GM23248 (cell line): ENCODE data around the gene NID2. TPM values are rescaled to one million over a fixed set of nuclear protein-coding genes. Genes with fewer than 3 reads are reported as not detected.

Source experiments
- DNase-seq: peaks from one replicate; pipeline ENCODE4 v3.0.0-alpha.2; 2015
- H2AFZ ChIP-seq: fragments of 200-600 bp; sonication (generic); 2 replicates; pipeline ENCODE4 v1.6.1; 2016; ENCODE audit warnings: antibody characterized with exemption
- H3F3A ChIP-seq: fragments of 200-600 bp; sonication (generic); 2 replicates; pipeline ENCODE4 v1.6.1; 2016; ENCODE audit warnings: mild to moderate bottlenecking, antibody characterized with exemption, mixed run types; ENCODE audit not compliant: insufficient read depth
- H3K27ac ChIP-seq: fragments of 200-600 bp; sonication (generic); 2 replicates; pipeline ENCODE4 v1.5.1; 2016; ENCODE audit warnings: mild to moderate bottlenecking
- H3K27me3 ChIP-seq: fragments of 200-600 bp; sonication (generic); replicated peaks from 2 replicates; pipeline ENCODE4 v1.6.1; 2016; ENCODE audit warnings: mild to moderate bottlenecking; ENCODE audit not compliant: insufficient read depth
- H3K36me3 ChIP-seq: fragments of 200-600 bp; sonication (generic); 2 replicates; pipeline ENCODE4 v1.6.1; 2016; ENCODE audit warnings: low read depth, mild to moderate bottlenecking
- H3K4me1 ChIP-seq: fragments of 200-600 bp; sonication (generic); 2 replicates; pipeline ENCODE4 v1.6.1; 2016; ENCODE audit warnings: mild to moderate bottlenecking; ENCODE audit not compliant: insufficient read depth
- H3K4me2 ChIP-seq: fragments of 200-600 bp; sonication (generic); one replicate; pipeline ENCODE4 v1.6.1; 2016; ENCODE audit warnings: mild to moderate bottlenecking; ENCODE audit not compliant: unreplicated experiment
- H3K4me3 ChIP-seq: fragments of 200-600 bp; sonication (generic); 2 replicates; pipeline ENCODE4 v1.5.1; 2016; ENCODE audit warnings: mild to moderate bottlenecking
- H3K79me2 ChIP-seq: fragments of 200-600 bp; sonication (generic); 2 replicates; pipeline ENCODE4 v1.6.1; 2016; ENCODE audit warnings: mild to moderate bottlenecking; ENCODE audit not compliant: insufficient read depth
- H3K9ac ChIP-seq: fragments of 200-600 bp; sonication (generic); 2 replicates; pipeline ENCODE4 v1.6.1; 2016; ENCODE audit warnings: mild to moderate bottlenecking
- H3K9me2 ChIP-seq: fragments of 200-600 bp; sonication (generic); 2 replicates; pipeline ENCODE4 v1.6.1; 2016; ENCODE audit warnings: mixed run types, mild to moderate bottlenecking, moderate library complexity; ENCODE audit not compliant: insufficient read depth
- H3K9me3 ChIP-seq: fragments of 200-600 bp; sonication (generic); one replicate; pipeline ENCODE4 v1.6.1; 2017; ENCODE audit warnings: low read depth
- H4K20me1 ChIP-seq: fragments of 200-600 bp; sonication (generic); 2 replicates; pipeline ENCODE4 v1.6.0; 2016; ENCODE audit not compliant: insufficient read depth
- EZH2 ChIP-seq: fragments of 200-600 bp; sonication (generic); IDR thresholded peaks from 2 replicates; pipeline ENCODE4 v1.6.1; 2018; ENCODE audit warnings: antibody characterized with exemption, mild to moderate bottlenecking; ENCODE audit not compliant: insufficient read depth, poor library complexity, severe bottlenecking
- EZH2phosphoT487 ChIP-seq: fragments of 200-600 bp; sonication (generic); IDR thresholded peaks from 2 replicates; pipeline ENCODE4 v1.6.1; 2018; ENCODE audit warnings: antibody characterized with exemption, moderate library complexity, mild to moderate bottlenecking, low read depth; ENCODE audit not compliant: insufficient read depth
- WGBS, 2 experiments: methylation state at CpG; one replicate each; pipeline ENCODE4 v1.1.6; 2015 to 2017; ENCODE audit warnings: low lambda C conversion rate in 2 of 2, low coverage in 1 of 2; ENCODE audit errors: missing lambda C conversion rate in 2 of 2; 5-methylcytosine and 5-hydroxymethylcytosine counted together
- in situ Hi-C: fragments of 300-500 bp; cut with MboI; formaldehyde crosslinking; loops from 2 replicates; pipeline ENCODE4 v1.15.0; 2020
- polyA plus RNA-seq: library from polyadenylated mRNA; unstranded; fragments of >200 nt; fragmentation: Nextera tagmentation; extraction: Ambion mirVana; gene quantifications from 2 replicates; pipeline ENCODE4 v1.2.1, GENCODE V29; 2016
- total RNA-seq: library from RNA; depleted of rRNA; stranded (reverse); fragments of >200 nt; shearing (Covaris generic); gene quantifications from 2 replicates; pipeline ENCODE4 v1.2.3, GENCODE V29; 2014

Gene NID2
- total and polyA plus RNA-seq, 2 experiments from 2014 or later: 39.8 to 59.8 TPM

GRCh38 chr14:52049271-52049670 is 19.6 kb downstream of the NID2 start:
- Histone ChIP-seq H3K9me3 (no peaks in the 10 kb centered on the region), H3K9me2 (no peaks in the 10 kb centered on the region), H3F3A (peaks cover 36% of the 10 kb centered on the region), H3K36me3 (no peaks in the 10 kb centered on the region), H4K20me1 (no peaks in the 10 kb centered on the region), H3K4me2 (no peak overlapping the region), H2AFZ (no peak overlapping the region), H3K27me3 (no peaks in the 10 kb centered on the region), H3K79me2 (peaks cover 64% of the 10 kb centered on the region), H3K4me1 (peaks cover 66% of the 10 kb centered on the region), H3K27ac (0 out of 2 replicates have a peak overlapping the region, but pooled peaks have one; percentile 40), H3K4me3 (no peak overlapping the region), H3K9ac (peak overlapping the region; percentile 47)
- in situ Hi-C loops: no loop called here
- 96 to 98% methylated on average over 5 of the region's 5 CpGs for WGBS, 2 experiments
- TF ChIP-seq EZH2phosphoT487 (no peak), EZH2 (no peak)
- DNase-seq: no peak

GRCh38 chr14:52048641-52049204 is 20.1 kb downstream of the NID2 start:
- H3K79me2 ChIP-seq: peaks cover 67% of the 10 kb centered on the region

GRCh38 chr14:52048116-52048515 is 20.7 kb downstream of the NID2 start:
- H4K20me1 ChIP-seq: no peaks in the 10 kb centered on the region
- in situ Hi-C loops: no loop called here
- H3K27me3 ChIP-seq: no peaks in the 10 kb centered on the region
- H3K9ac ChIP-seq: no peak overlapping the region
- TF ChIP-seq EZH2phosphoT487 (no peak), EZH2 (no peak)
- peaks cover 33% of the 10 kb centered on the region for H3F3A ChIP-seq
- H3K27ac ChIP-seq: no peak overlapping the region
- H3K79me2 ChIP-seq: peaks cover 73% of the 10 kb centered on the region
- H3K36me3 ChIP-seq: no peaks in the 10 kb centered on the region
- H3K4me2 ChIP-seq: no peak overlapping the region
- H2AFZ ChIP-seq: no peak overlapping the region
- peaks cover 57% of the 10 kb centered on the region for H3K4me1 ChIP-seq
- H3K9me2 ChIP-seq: no peaks in the 10 kb centered on the region
- 97 to 98% methylated on average over 10 of the region's 10 CpGs for WGBS, 2 experiments
- no peak overlapping the region for H3K4me3 ChIP-seq
- no peak for DNase-seq
- no peaks in the 10 kb centered on the region for H3K9me3 ChIP-seq

More at GRCh38 chr14:52048641-52049204, 20.1 kb downstream of the NID2 start:
- H3K4me1 ChIP-seq: peaks cover 63% of the 10 kb centered on the region
- H3K27me3 ChIP-seq: no peaks in the 10 kb centered on the region
- no peaks in the 10 kb centered on the region for H4K20me1 ChIP-seq
- in situ Hi-C loops: no loop called here
- no peaks in the 10 kb centered on the region for H3K36me3 ChIP-seq
- DNase-seq: peak; percentile 88
- H3K9me2 ChIP-seq: no peaks in the 10 kb centered on the region
- H3K9ac ChIP-seq: peak overlapping the region; percentile 47
- peaks cover 36% of the 10 kb centered on the region for H3F3A ChIP-seq
- no peak overlapping the region for H3K4me3 ChIP-seq
- H3K27ac ChIP-seq: peak overlapping the region; percentile 40; the same call in 1 of the 2 replicates
- no peak overlapping the region; the same call in 1 of the 2 replicates for H2AFZ ChIP-seq
- no peaks in the 10 kb centered on the region for H3K9me3 ChIP-seq
- H3K4me2 ChIP-seq: peak overlapping the region; percentile 36
- WGBS, 2 experiments: 57 to 69% methylated on average over 3 of the region's 3 CpGs
- TF ChIP-seq EZH2phosphoT487 (no peak), EZH2 (no peak)

- H3K9me3 ChIP-seq: no peaks in the 10 kb centered on the region
- H3K9me2 ChIP-seq: no peaks in the 10 kb centered on the region
- no peaks in the 10 kb centered on the region for H4K20me1 ChIP-seq
- peak; percentile 34 for DNase-seq
- H3K79me2 ChIP-seq: peaks cover 77% of the 10 kb centered on the region
- H2AFZ ChIP-seq: no peak overlapping the region
- H3K4me3 ChIP-seq: no peak overlapping the region
- H3F3A ChIP-seq: peaks cover 17% of the 10 kb centered on the region
- H3K27ac ChIP-seq: no peak overlapping the region
- no peak overlapping the region for H3K9ac ChIP-seq
- H3K4me1 ChIP-seq: peaks cover 40% of the 10 kb centered on the region
- no peak for TF ChIP-seq EZH2phosphoT487
- no peak for TF ChIP-seq EZH2
- in situ Hi-C loops: no loop called here
- no peaks in the 10 kb centered on the region for H3K36me3 ChIP-seq
- H3K27me3 ChIP-seq: no peaks in the 10 kb centered on the region
- H3K4me2 ChIP-seq: no peak overlapping the region
- 45 to 50% methylated on average over 2 of the region's 2 CpGs for WGBS, 2 experiments
These were observed 22.4 kb downstream of the NID2 start for GRCh38 chr14:52046376-52046917.
